HG02642 (cell line): ENCODE measurements around the gene PRRG2.

Experiments
- ATAC-seq: cut with Tn5 transposase; IDR thresholded peaks from one replicate; pipeline ENCODE4 v1.9.1; 2021; ENCODE audit warnings: mild to moderate bottlenecking; ENCODE audit not compliant: unreplicated experiment, poor library complexity

The PRRG2 gene

DNA sequence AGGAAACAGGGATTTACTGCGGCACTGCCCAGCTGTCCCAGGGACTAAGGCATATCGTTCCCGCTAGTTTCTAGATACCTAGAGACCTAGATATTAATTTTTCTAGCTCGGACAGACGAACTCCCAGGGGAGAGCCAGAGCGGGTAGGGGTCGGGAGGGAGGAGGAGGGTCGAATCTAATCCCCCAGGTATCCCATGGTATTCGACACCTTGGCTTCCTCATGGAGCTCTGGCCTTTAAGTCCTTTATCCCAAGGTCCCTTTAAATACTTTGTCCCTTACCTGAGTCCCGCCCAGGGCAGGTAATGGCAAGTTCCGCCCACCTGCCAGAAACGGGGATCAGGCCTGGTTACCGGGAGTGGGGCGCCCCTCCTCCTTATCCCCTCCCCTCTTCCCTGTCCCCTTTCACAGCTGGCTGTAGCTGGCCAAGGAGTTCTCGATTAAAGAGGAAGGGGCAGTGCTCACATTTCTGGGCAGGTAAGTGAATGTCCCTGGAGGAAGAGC is at the start of gene PRRG2:
TSS of gene PRRG2 (plus strand) at position 310 of the 502 bp plus-strand sequence. CDS start 1,904 bp downstream, outside the sequence.
- peak; percentile 1 for ATAC-seq

DNA sequence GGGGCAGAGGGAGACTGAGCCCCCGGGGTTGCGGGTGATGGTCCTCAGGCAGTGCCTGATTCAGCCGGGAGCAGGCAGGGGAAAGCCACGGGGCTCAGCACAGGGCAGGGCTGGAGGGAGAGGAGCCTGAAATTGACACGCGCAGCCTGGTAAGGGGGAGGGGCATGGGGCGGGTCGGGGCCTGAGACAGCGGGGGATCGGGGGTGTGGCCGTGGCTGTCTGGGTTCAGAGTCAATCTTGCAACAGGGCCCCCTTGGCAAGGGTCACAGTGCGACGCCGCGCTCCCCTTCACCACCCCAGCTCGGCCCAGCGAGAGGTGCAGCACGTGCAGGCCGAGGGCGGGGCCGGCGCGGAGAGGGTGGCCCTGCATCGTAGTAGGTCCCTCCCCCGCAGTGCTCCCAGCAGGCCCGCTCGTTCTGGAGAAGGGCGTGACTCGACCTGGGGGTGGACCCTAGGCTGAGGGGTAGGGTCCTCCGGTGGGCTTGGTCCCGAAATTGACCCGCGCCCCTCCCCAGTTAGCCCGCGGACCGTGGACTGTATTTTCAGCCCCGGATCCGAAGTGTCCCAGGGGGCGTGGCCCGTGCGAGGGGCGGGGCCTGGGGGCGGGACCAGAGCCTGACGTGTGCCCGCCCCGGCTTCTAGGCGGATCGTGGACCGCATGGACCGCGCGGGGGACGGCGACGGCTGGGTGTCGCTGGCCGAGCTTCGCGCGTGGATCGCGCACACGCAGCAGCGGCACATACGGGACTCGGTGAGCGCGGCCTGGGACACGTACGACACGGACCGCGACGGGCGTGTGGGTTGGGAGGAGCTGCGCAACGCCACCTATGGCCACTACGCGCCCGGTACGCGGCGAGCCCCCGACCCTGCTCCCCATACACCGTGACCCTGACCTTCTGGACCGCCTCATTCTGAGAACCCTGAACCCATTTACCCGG is 47.3 kb upstream of the PRRG2 start:
- peak; percentile 73 for ATAC-seq

DNA sequence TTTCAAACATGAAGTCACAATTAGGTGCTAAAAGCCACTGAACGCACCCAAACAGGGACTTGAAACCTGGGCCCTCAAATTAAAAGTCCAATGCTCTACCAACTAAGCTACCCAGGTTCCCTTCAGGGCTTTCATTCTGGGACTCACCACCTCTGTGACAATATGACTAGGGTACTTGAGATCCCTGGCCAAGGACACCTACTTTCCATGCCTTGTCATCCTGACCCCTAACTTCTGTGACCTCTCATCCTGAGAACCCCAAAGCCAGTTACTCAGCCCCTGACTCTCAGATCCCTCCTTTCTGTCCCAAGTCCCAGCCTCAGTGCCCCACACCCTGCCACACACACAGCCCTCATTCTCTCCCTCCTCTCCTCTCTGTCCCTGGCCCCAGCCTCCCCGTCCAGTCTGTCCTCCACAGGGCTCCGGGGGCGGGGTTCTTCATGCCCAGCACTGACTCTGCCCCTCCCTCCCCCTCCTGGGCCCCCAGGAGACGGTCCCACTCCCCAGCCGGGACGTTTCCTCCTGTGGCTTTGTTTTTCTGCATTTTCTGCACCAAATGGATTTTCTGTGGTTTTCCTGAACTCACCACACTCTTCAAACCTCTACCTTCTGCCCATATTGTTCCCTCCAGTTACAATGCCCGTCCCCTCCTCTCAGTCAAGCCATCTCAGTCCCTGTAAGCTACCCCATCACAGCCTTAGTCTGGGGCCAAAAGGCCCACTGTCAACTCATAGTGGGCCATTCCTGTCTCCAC is 46.3 kb upstream of the PRRG2 start:
- no peak for ATAC-seq

DNA sequence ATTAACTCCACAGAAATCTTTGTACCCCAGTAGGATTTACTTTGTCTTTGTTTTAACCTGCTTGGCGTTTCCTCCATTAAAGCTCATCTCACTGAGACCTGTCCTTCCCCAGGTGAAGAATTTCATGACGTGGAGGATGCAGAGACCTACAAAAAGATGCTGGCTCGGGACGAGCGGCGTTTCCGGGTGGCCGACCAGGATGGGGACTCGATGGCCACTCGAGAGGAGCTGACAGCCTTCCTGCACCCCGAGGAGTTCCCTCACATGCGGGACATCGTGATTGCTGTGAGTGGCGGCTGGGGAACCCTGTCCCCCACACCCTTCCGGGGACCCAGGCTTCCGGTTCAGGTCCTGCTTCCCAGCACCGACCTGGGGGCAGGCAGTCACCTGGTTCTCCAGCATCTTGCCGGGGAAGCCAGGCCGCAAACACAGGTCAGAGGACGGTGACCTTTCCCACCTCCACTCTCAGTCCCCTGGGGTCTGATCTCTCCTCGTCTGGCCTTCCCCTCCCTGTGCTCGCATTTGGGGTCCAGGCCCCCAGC is 44.1 kb upstream of the PRRG2 start:
- no peak for ATAC-seq

DNA sequence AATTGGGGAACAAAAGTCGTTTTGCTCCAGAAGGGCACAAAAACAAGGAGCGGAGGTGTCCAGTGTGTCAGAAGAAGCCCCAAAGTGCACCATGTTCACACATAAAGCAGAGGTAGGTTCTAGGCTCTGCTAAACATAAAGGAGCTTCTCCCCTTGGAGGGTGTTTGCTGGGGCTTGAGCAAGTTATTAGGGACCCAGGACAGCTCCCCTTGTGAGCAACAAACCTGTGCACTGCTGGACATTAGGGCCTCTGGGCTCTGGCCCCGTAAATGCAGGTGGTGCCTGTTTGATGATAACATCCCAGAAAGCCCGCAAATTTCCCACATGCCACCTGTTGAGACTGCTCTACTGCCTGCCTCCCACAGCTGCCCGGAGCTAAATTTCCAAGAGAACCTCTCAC is 42.5 kb upstream of the PRRG2 start:
- no peak for ATAC-seq

DNA sequence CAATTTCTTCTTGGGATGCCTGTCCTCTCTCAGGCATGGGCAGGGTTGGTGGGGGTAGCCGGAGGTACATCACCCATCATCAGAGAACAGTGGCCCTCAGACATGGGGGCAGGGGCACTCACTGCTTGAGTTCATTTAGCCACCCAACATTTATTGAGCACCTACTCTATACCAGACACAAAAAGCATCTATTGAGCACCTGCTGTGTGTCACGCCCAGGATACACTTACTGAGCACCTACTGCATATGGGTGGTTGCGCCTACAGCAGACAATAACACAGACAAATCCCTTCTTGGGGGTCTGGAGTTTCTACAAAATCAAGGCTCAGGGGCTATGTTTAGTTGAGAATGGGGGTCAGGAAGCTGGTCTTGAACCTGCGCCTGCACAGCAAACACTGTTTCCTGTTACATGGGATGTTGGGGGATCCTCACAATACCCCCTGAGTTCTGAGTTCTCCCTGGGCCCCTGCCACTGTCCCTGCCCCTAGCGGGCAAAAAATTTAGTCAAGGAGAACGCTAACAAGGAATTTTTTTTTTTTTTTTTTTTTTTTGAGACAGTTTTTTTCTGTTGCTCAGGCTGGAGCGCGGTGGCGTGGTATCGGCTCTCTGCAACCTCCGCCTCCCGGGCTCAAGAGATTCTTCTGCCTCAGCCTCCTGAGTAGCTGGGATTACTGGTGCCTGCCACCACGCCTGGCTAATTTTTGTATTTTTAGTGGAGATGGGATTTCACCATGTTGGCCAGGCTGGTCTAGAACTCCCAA is 41.7 kb upstream of the PRRG2 start:
- no peak for ATAC-seq

DNA sequence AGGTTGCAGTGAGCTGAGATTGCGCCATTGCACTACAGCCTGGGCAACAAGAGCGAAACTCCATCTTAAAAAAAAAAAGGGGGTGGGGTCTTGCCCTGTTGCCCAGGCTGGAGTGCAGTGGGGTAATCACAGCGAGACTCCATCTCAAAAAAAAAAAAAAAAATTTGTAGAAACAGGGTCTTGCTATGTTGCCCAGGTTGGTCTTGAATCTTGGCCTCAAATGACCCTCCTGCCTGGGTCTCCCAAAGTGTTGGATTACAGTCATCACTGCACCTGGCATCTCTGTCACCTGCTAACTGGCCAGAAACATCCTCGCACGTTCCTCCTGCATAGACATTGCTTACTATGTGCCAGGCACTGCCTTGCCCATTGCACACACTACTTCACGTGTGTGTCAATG is 39.2 kb upstream of the PRRG2 start:
- no peak for ATAC-seq

DNA sequence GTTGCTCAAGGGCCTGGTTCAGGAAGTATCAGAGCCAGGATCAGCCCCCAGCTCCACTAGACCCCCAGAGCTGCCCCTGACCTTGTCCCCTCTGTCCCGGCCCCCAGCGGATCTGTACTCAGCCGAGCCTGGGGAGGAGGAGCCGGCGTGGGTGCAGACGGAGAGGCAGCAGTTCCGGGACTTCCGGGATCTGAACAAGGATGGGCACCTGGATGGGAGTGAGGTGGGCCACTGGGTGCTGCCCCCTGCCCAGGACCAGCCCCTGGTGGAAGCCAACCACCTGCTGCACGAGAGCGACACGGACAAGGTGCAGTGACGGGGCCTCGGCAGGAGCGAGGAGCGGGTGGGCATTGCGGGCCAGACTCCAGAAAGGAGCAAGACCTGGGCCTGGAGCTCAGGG is 38.7 kb upstream of the PRRG2 start:
- ATAC-seq = no peak

DNA sequence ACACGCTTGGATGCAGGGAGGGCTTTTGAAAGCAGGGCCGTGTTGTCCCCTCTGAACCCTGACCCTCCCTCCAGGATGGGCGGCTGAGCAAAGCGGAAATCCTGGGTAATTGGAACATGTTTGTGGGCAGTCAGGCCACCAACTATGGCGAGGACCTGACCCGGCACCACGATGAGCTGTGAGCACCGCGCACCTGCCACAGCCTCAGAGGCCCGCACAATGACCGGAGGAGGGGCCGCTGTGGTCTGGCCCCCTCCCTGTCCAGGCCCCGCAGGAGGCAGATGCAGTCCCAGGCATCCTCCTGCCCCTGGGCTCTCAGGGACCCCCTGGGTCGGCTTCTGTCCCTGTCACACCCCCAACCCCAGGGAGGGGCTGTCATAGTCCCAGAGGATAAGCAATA is 38.1 kb upstream of the PRRG2 start:
- no peak for ATAC-seq

DNA sequence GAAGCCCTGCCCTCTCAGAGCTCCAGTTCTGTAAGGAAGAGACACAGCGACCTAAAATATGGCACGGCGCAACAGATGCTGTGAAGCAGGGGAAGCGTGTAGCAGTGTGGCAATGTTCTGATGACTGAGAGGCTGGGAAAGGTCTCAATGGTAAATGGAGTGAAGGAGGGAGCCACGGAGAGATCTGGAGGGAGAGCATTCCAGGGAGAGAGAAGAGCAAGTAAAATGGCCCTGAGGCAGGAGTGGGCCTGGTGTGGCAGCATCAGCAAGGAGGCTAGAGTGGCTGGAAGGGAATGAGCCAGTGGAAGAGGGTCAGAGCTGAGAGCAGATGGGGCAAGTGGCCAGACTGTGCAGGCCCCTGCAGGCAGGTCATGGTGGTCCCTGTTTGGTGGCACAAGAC is 37.0 kb upstream of the PRRG2 start:
- ATAC-seq = no peak

DNA sequence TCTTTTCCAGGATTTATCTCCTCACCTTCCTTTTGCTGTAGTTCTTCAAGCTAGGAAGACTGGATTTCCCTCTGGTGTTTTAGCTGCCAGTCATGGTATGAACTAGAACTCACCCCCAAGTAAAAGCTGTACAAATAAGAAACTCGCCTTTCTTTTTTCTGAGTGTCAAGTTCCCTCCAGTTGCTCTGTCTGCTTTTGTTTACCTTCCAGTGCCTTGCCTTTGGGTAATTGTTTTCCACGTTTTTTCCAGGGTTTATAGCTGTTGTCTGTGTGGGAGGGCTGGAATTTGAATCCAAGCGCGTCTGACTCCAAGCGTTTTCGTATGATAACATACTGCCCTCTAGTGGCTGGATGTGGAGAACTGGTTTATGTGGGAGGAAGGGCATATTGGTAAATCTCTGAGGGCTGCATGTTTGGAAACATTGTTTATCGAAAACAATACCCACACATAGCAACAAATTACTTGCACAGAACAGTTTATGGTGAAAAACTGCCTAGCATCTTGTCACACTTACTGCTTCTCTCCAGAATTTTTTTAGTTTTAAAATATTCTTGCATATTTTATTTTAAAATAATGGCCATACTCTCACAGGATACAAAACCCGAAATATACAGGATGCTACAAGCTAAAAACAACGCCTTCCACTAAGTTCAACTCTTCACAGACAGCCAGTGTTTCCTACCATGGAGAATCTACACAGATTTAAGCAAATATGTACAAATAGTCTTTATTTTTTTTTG is 34.1 kb upstream of the PRRG2 start:
- no peak for ATAC-seq

DNA sequence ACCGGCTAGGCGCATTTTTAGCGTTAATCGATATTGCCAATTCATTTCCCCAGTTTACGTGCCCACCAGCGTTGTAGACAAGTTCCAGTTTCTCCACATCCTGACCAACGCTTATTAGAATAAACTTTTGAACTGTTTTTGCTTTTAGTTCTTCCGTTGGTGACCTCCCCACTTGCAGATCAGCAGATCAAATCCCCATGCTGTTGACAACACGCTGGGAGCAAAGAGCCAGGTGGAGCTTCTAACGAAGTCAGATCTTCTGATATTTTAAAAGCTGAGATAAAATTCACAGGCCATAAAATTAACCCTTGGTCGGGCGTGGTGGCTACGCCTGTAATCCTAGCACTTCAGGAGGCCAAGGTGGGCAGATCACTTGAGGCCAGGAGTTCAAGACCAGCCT is 32.1 kb upstream of the PRRG2 start:
- ATAC-seq = no peak

DNA sequence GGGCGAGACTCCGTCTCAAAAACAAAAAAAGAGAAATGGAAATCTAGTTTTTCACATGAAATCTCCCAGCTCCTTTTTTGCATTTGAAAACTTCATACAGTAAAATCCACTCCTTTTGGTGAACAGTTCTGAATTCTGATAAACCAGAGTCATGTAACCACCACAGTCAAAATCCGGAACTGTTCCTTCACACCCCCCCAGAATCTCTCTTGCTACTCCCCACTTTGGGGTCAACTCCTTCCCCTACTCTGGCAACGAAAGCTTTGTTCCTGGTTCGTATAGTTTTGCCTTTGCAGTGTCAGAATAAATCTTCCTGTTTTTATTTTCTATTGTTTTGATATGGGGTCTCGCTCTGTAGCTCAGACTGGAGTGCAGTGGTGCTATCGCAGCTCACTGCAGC is 29.6 kb upstream of the PRRG2 start:
- no peak for ATAC-seq

DNA sequence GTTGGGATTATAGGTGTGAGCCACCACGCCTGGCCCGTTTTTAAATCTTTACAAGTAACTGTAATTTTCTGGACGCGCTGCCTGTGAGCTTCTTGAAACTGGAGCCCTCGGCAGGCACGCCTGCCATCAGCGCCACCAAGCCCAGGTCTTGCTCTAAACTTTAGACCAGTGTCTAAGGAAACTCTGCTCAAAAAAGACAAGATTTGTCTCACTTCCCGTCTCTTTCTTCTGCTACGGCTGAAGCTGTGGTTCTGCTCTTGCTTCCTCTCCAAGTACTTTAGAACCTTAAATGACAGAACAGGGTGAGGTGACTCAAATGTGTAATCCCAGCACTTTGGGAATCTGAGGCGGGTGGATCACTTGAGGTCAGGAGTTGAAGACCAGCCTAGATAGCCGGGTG is 28.4 kb upstream of the PRRG2 start:
- ATAC-seq = no peak

DNA sequence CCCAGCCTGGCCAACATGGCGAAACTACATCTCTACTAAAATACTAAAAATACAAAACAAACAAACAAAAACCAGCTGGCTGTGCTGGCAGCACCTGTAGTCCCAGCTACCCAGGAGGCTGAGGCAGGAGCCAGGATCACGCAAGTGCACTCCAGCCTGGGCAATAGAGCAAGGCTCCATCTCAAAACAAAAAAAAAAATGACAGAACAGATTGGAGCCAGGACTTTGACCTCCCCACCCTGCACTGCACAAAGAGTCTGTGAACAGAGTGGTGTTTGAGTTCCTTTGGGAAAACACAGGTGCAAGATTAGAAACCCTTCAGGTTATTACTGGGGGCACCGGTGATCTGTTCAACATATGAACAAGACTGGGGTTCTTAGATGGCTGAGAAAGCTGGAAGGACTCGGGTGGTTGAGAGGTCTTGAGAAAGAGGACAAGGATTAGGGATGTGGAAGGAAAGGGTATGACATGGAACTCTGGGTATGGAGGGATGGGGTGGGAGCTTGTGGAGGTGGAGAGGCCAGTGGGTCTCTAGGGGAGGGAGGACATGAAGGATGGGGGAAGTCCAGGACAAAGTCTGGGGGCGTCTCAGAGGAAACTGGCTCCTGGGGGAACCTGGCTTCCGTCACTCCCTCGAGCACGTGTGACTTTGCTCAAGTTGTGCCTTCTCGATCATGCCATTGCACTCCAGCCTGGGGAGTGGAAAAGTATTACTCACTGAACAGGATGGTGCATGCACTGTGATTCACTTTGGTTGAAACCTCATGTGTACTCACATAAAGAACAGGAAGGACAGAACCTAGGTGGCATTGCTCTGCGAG is 27.5 kb upstream of the PRRG2 start:
- no peak for ATAC-seq

DNA sequence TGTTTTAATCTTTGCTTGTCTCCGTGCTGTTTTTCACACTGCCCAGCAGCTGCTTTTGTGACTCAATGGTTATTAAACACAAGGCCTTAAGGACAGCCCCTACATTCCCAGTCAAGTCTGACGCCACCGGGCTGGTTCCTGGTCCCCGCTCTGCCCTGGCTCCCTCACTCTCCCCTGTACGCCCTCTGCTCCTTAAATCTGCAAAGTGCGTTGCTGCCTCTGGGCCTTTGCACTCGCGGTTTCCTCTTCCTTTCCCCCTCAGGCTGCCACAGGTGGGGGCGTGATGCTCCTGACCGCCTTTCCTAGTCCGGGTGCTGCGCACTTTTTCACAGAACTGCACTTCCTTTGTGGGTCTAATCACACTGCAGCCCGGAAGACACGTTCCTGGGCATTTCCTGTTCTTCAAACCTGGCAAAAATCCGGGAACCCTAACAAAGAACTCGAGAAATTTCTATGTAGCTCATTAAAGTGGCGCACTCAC is 26.4 kb upstream of the PRRG2 start:
- no peak for ATAC-seq

DNA sequence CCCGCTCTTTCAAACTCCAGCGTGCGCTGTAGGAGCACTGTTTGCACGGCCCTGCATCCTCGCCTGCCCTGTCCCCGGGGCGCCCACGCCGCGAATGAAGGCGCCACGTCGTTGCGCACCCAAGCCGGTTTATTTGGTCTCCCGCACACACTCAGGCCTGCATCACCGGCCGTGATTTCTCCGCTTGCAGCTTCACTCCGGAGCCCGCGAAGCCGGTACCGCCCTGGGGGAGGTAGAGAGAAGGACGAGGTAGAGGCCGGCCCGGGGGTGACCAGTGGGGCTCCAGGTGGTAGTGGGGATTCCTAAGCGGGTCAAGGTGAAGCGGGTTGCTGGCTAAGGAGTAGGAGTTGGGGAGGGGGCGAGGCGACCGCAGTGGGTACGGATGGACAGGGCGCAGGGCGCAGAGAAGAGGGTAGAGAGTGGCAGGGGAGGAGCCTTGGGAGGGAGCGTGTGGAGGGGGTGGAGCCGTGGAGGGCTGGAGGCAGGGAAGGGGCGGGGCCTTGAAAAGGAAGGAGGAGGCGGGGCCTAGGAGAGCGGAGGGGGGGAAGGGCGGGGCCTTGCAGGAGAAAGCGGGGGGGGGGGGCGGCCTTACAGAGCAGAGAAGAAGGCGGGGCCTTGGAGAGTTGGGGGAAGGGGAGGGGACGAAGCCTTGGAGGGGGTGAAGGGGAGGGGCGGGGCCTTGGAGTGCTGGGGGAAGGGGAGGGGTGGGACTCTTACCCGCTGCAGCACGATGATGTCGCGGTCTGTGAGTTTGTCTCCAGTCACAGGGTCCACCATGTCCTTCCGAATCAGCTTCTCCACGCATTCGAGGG is 25.3 kb upstream of the PRRG2 start:
- no peak for ATAC-seq
